Measurements from ENCODE around the gene TSPAN16. TPM values are rescaled to one million over a fixed set of nuclear protein-coding genes. Genes with fewer than 3 reads are reported as not detected.

Gene TSPAN16
- total and polyA plus RNA-seq, 2 of the 13 experiments (the other 11 are each of a cell fraction or from before 2014, with no cell fraction given) = not detected

GRCh38 chr19:11265785-11266236, 30.1 kb upstream of the TSPAN16 start (continued):
- TF ChIP-seq ARID4A (CRISPR knock-in tag; IDR thresholded peaks at IDR 0.05; ENCODE audit: borderline replicate concordance) = peak; percentile 93
- TF ChIP-seq TEAD3 (CRISPR knock-in tag; optimal IDR thresholded peaks at IDR 0.05; ENCODE audit: borderline replicate concordance) = peak; percentile 88
- TF ChIP-seq ZFAT (CRISPR knock-in tag; conservative IDR thresholded peaks at IDR 0.05) = no peak
- peak; percentile 86 for TF ChIP-seq ZNF543 (CRISPR knock-in tag; IDR thresholded peaks at IDR 0.05)
- no peak for TF ChIP-seq SP1 (IDR thresholded peaks at IDR 0.05)
- peak; percentile 79 for TF ChIP-seq SP1 (CRISPR knock-in tag; IDR thresholded peaks at IDR 0.05)
- TF ChIP-seq HOXA7 (CRISPR knock-in tag; IDR thresholded peaks at IDR 0.05) = no peak
- no peak for TF ChIP-seq ZNF326 (CRISPR knock-in tag; IDR thresholded peaks at IDR 0.05; ENCODE audit: borderline replicate concordance)
- no peak for TF ChIP-seq KAT2B (IDR thresholded peaks at IDR 0.05; ENCODE audit: borderline replicate concordance, low read depth, low read length)
- TF ChIP-seq ZNF558 (CRISPR knock-in tag; IDR thresholded peaks at IDR 0.05; ENCODE audit: borderline replicate concordance) = 0 out of 2 replicates have a peak, but pooled peaks have one; percentile 63
- peak; percentile 86; the same call in 1 of the 2 replicates for TF ChIP-seq ZBTB7B (CRISPR knock-in tag; IDR thresholded peaks at IDR 0.05)
- TF ChIP-seq ELK4 (CRISPR knock-in tag; IDR thresholded peaks at IDR 0.05; ENCODE audit: borderline replicate concordance) = no peak
- peak; percentile 97 for TF ChIP-seq ZMAT3 (CRISPR knock-in tag; conservative IDR thresholded peaks at IDR 0.05)
- TF ChIP-seq ZNF737 (CRISPR knock-in tag; IDR thresholded peaks at IDR 0.05; ENCODE audit: borderline replicate concordance) = no peak
- peak; percentile 13; the same call in 1 of the 2 replicates for TF ChIP-seq STAG1 (CRISPR knock-in tag; IDR thresholded peaks at IDR 0.05)
- no peak for TF ChIP-seq POLR2AphosphoS2 (IDR thresholded peaks at IDR 0.05; ENCODE audit: low read depth, low read length)
- TF ChIP-seq PRDM4 (CRISPR knock-in tag; IDR thresholded peaks at IDR 0.05; ENCODE audit: borderline replicate concordance) = no peak
- peak; percentile 99; the same call in 1 of the 2 replicates for TF ChIP-seq MIER3 (CRISPR knock-in tag; IDR thresholded peaks at IDR 0.05; ENCODE audit: borderline replicate concordance)
- peak; percentile 78; the same call in 1 of the 2 replicates for TF ChIP-seq NCOR1 (IDR thresholded peaks at IDR 0.05; ENCODE audit: borderline replicate concordance, low read length)
- TF ChIP-seq REL (CRISPR knock-in tag; conservative IDR thresholded peaks at IDR 0.05) = no peak; the same call in 1 of the 2 replicates
- TF ChIP-seq ZBTB25 (CRISPR knock-in tag; IDR thresholded peaks at IDR 0.05) = peak; percentile 90
- no peak for TF ChIP-seq TAF15 (IDR thresholded peaks at IDR 0.05; ENCODE audit: low read depth, low read length, poor library complexity, severe bottlenecking)
- TF ChIP-seq NFKBIZ (CRISPR knock-in tag; IDR thresholded peaks at IDR 0.05) = no peak
